Muscle layer of colon (tissue), 2 donors: ENCODE data around the gene SLC17A9.

Experiments
- H3K27ac ChIP-seq: one replicate; pipeline ENCODE4 v1.7.0; 2013; ENCODE audit warnings: low read depth, mild to moderate bottlenecking, low read length, moderate library complexity
- H3K27me3 ChIP-seq, 2 donors: one replicate each; pipeline ENCODE4 v1.7.0; 2013; ENCODE audit warnings: low read length in 2 of 2, mild to moderate bottlenecking in 2 of 2; ENCODE audit not compliant: insufficient read depth in 2 of 2, control insufficient read depth in 1 of 2
- H3K36me3 ChIP-seq: one replicate; pipeline ENCODE4 v1.7.0; 2013; ENCODE audit warnings: mild to moderate bottlenecking, low read length; ENCODE audit not compliant: insufficient read depth
- H3K4me1 ChIP-seq: one replicate; pipeline ENCODE4 v1.7.0; 2013; ENCODE audit warnings: mild to moderate bottlenecking, low read length; ENCODE audit not compliant: insufficient read depth
- H3K4me3 ChIP-seq, 2 donors: one replicate each; pipeline ENCODE4 v1.7.0; 2013; ENCODE audit warnings: low read length in 2 of 2, low read depth in 1 of 2, mild to moderate bottlenecking in 1 of 2, moderate library complexity in 1 of 2
- H3K9ac ChIP-seq: one replicate; pipeline ENCODE4 v1.7.0; 2013; ENCODE audit warnings: low read length
- H3K9me3 ChIP-seq: one replicate; pipeline ENCODE4 v1.7.0; 2013; ENCODE audit warnings: mild to moderate bottlenecking, low read length
- donor health status: abdominal sarcoma.
- donor health status: Adenocarcinoma of cecum.

SLC17A9 gene

DNA sequence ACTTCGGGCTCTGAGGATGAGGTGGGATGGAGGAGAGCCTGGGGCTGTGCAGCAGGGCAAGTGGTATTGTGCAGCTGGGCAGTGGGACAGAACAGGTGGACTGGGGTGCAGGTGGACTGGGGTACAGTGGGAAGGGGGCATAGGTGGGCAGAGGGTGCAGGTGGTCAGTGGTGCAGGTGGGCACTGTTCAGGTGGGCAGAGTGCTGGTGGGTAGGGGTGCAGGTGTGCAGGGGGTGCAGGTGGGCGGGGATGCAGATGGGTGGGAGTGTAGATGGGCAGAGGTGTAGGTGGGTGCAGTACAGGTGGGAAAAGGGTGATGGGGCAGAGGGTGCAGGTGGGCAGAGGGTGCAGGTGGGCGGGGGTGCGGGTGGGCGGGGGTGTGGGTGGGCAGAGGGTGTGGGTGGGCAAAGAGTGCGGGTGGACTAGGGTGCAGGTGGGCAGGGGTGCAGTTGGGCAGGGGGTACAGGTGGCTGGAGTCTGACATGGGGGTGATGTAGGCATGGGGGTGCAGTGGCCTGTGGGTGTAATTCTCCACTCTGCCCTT is 33.8 kb downstream of the SLC17A9 start:
- H3K9ac ChIP-seq, result no peak overlapping the region
- H3K27me3 ChIP-seq, result peaks cover 0 to 35% of the 10 kb centered on the region in 2 donors

DNA sequence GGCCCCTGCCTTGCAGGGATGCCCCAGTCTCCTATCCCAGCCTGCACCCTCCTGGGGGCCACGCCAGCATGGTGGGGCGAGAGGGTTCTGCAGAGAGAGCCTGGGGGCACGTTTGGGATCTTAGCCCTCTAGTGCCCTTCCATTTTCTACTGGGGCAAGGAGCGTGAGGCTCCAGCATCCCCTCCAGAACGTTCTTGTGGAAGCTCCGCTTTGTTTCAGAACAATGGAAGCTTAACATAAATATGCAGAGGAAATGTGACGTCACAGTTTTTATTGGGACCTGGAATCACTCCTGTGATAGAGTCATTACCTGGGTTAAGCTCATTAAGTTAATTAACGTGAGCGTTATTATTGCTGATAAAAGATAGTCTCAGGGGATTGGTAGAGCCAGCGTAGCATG is 34.6 kb downstream of the SLC17A9 start:
- Histone ChIP-seq H3K27me3 (peaks cover 0 to 27% of the 10 kb centered on the region in 2 donors), H3K27ac (no peak overlapping the region), H3K36me3 (no peaks in the 10 kb centered on the region), H3K4me3 (no peak overlapping the region), H3K9ac (no peak overlapping the region), H3K4me1 (no peaks in the 10 kb centered on the region), H3K9me3 (no peaks in the 10 kb centered on the region)

More for the DNA sequence above, 33.8 kb downstream of the SLC17A9 start:
- no peaks in the 10 kb centered on the region for H3K9me3 ChIP-seq
- H3K4me1 ChIP-seq, result no peaks in the 10 kb centered on the region
- no peak overlapping the region for H3K27ac ChIP-seq
- no peak overlapping the region for H3K4me3 ChIP-seq
- H3K36me3 ChIP-seq, result no peaks in the 10 kb centered on the region

DNA sequence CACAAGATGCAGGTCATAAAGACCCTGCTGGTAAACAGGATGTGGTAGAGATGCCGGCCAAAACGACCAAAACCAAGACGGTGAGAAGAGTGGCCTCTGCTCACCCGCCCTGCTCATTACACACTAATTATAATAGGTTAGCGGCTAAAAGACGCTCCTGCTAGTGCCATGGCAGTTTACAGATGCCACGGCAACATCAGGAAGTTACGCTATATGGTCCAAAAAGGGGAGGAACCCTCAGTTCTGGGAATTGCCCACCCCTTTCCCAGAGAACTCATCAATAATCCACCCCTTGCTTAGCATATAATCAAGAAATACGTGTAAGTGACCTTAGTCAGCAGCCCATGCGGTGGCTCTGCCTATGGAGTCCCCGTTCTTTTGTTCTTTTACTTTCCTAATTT is 36.7 kb downstream of the SLC17A9 start:
- Histone ChIP-seq H3K27me3 (peaks cover 0 to 20% of the 10 kb centered on the region in 2 donors), H3K27ac (no peak overlapping the region), H3K36me3 (no peaks in the 10 kb centered on the region), H3K9me3 (no peaks in the 10 kb centered on the region), H3K4me3 (no peak overlapping the region), H3K9ac (no peak overlapping the region), H3K4me1 (no peaks in the 10 kb centered on the region)

DNA sequence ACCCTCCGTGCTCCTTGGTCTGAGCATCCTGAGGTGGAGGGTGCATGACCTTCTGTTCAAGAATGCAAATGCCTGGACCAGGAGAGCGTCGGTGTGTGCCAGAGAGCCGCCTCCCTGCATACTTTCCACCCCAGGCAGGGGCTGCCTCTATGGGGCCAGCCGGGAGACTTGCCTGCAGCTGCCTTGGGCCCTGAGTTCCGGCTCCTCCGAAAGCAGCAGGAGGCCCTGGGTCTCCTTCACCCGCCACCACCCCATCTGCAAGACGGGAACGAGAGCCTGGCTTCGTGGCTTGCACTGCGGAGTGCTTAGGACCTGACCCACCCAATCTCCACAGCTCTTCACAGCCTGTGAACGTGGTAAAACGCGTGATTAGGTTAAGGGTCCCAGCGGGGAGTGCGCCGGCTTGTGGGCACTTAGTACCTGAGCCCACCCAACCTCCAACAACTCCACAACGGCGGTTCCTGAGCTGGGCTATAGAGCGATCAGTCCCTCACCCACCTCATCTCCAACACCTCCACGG is 37.9 kb downstream of the SLC17A9 start:
- no peak overlapping the region for H3K9ac ChIP-seq
- H3K27ac ChIP-seq, result no peak overlapping the region
- H3K9me3 ChIP-seq, result no peaks in the 10 kb centered on the region
- peaks cover 0 to 20% of the 10 kb centered on the region in 2 donors for H3K27me3 ChIP-seq
- no peaks in the 10 kb centered on the region for H3K4me1 ChIP-seq
- no peak overlapping the region for H3K4me3 ChIP-seq
- no peaks in the 10 kb centered on the region for H3K36me3 ChIP-seq

DNA sequence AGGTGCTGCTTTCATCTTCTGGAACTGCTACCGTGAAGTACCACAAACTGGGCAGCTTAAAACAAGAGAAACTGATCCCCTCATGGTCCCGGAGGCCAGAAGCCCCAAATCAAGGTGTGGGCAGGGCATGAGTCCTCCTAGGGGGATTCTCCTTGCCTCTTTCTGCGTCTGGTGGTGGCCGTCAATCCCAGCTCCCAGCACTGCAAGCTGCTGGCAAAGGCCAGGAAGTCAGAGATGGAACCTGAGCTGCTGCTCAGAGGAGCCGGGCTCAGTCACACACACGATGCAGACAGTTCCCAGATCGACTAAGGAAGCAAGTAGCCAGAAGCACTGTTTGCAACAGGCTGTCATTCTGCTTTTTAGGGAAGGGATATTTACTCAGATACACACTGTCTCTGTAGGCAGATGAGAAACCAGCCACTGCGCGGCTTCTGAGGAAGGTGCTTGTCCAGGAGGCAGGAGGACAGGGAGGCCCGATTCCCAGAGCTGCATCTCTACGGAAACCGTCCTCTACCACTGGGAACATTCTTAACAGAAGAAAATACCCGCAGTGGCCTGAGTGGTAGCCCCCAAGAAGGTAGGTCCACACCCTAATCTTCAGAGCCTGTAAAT is 38.8 kb downstream of the SLC17A9 start:
- Histone ChIP-seq H3K36me3 (no peaks in the 10 kb centered on the region), H3K9ac (no peak overlapping the region), H3K4me3 (no peak overlapping the region), H3K27ac (no peak overlapping the region), H3K9me3 (no peaks in the 10 kb centered on the region), H3K27me3 (peaks cover 0 to 15% of the 10 kb centered on the region in 2 donors), H3K4me1 (no peaks in the 10 kb centered on the region)

DNA sequence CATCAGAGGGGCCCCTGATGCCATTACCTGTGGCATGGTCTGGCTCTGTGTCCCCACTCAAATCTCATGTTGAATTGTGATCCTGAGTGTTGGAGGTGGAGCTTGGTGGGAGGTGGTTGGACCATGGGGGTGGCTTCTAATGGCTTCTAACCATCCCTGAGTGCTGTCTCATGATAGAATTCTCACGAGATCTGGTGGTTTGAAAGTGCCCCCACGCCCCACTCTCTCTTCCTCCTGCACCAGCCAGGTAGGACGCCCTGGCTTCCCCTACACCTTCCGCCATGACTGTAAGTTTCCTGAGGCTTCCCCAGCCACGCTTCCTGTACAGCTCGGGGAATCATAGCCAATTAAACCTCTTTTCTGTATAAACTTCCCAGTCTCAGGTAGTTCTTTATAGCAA is 39.4 kb downstream of the SLC17A9 start:
- Histone ChIP-seq H3K4me1 (no peaks in the 10 kb centered on the region), H3K36me3 (no peaks in the 10 kb centered on the region), H3K4me3 (no peak overlapping the region), H3K9me3 (no peaks in the 10 kb centered on the region), H3K27ac (no peak overlapping the region), H3K27me3 (peaks cover 0 to 15% of the 10 kb centered on the region in 2 donors), H3K9ac (no peak overlapping the region)

DNA sequence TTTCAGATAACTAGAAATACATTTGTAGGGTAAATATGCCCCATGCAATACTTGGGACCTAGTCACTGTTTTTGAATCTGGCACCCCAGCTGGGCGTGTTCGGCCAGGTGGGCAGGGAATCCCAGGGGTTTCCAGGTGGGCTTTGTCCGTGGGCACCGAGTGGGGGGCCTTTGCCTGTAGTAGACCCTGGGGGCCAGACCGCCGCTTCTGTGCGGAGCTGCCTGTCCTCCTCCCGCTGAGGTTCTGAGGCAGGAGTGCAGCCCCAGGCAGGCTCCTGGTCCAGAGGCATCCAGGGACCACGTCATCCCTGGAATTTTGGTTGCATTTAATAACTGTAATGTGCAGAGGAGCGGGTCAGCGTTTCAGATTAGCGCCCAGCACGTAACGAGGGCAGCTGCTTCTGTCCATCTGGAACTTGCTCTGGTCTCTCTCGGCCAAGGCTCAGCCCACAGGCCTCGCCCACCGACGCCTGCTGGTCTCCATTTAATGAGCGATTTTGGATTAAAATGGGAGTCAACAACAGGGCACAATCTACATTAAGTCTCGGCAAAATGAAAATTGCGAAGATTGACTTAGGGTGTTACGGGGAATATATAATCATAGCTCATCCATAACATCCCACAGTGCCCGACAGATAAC is 41.5 kb downstream of the SLC17A9 start:
- Histone ChIP-seq H3K36me3 (no peaks in the 10 kb centered on the region), H3K27me3 (peaks cover 6 to 27% of the 10 kb centered on the region in 2 donors), H3K4me1 (no peaks in the 10 kb centered on the region), H3K9me3 (no peaks in the 10 kb centered on the region), H3K4me3 (no peak overlapping the region), H3K27ac (no peak overlapping the region), H3K9ac (no peak overlapping the region)

DNA sequence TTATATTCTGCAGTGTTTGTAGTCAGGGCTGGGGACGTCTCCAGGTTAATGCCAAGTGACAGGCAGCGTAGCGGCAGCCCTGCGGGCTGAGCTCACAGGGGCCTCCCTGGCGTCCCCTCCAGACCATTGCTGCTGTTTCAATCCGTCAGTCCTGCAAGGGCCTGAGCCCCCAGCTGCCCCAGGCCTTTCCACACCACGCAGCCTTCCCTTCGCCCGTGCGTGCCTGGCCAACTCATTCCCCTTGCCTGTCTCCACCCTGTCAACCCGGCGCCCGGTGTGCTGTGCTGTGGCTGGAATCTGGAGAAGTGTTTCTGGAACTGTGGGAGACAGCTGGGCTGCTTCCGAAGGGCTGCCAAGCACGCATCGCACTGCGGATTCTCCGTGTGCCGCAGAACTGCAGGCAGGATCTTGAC is 42.4 kb downstream of the SLC17A9 start:
- H3K9me3 ChIP-seq, result no peaks in the 10 kb centered on the region
- peaks cover 8 to 36% of the 10 kb centered on the region in 2 donors for H3K27me3 ChIP-seq
- no peaks in the 10 kb centered on the region for H3K36me3 ChIP-seq
- no peaks in the 10 kb centered on the region for H3K4me1 ChIP-seq
- H3K4me3 ChIP-seq, result no peak overlapping the region
- H3K27ac ChIP-seq, result no peak overlapping the region
- H3K9ac ChIP-seq, result no peak overlapping the region

DNA sequence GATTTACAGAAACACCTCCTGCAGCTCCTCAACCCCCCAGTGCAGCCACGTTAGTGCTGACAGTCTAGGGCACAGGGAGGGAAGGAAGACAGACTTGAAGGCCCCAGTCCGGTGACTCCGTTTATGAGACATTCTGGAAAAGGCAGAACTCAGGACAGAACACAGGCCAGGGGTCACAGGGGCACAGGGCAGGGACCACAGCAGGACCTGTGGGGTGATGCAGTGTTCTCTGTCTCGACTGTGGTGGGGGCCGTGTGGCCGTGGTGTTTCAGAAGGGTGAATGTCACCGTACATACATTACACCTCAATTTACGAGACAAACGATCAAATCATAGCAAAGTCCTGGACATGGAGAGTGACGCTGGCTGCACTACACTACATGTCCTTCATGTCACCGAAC is 43.0 kb downstream of the SLC17A9 start:
- H3K9ac ChIP-seq, result no peak overlapping the region
- H3K4me3 ChIP-seq, result no peak overlapping the region
- peaks cover 8 to 36% of the 10 kb centered on the region in 2 donors for H3K27me3 ChIP-seq
- H3K4me1 ChIP-seq, result no peaks in the 10 kb centered on the region
- no peak overlapping the region for H3K27ac ChIP-seq
- no peaks in the 10 kb centered on the region for H3K36me3 ChIP-seq
- no peaks in the 10 kb centered on the region for H3K9me3 ChIP-seq

DNA sequence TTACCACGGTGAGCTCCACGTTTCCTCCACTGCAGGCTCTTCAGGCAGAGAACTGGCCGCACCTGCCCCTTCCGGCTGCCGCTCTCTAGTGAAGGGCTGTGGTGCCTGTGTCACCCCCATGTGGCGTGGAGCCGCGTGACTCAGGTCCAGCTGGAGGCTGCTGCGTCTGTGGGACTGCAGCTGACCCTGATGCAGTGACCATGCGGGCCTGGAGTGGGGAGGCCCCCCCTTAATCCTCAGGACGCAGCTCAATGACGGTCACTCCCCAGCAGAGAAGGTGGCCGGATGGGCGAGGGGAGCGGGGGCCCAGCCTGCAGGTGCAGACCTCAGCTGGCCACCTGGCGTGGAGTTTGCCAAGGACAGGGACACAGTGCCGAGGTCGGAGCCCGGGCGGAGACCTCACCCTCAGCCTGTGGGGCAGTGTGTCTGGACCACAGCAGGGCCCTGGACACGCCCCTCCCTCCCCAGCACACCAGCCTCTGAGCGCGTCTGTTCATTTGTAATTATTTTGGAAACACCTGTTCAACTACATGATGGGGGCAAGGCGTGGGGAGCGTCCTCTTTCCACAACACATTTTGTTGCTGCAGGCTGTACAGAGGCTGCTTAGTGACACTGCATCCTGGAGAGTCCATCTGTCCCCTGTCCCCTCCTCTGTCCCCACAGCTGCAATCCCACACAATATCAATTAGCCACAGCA is 43.5 kb downstream of the SLC17A9 start:
- no peak overlapping the region for H3K9ac ChIP-seq
- peaks cover 8 to 36% of the 10 kb centered on the region in 2 donors for H3K27me3 ChIP-seq
- no peaks in the 10 kb centered on the region for H3K36me3 ChIP-seq

DNA sequence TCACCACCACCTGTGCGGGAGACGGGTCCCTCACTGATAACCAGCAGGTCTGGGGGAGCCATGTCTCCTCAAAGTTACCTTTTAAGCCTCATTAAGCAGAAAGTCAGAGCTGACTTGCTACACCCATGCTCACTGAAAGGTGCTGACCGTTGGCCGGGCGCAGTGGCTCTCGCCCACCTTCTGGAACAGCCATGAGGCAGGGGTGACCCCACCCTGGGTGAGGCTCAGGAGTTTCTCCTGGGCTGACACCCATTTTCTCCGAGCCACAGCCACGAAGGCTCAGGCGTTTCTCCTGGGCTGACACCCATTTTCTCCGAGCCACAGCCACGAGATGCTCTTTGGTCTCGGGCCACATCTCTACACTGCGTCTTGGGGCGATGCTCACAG is 44.1 kb downstream of the SLC17A9 start:
- Histone ChIP-seq H3K4me1 (no peaks in the 10 kb centered on the region), H3K36me3 (no peaks in the 10 kb centered on the region), H3K27ac (no peak overlapping the region), H3K27me3 (peaks cover 8 to 36% of the 10 kb centered on the region in 2 donors), H3K4me3 (no peak overlapping the region), H3K9ac (no peak overlapping the region), H3K9me3 (no peaks in the 10 kb centered on the region)

More for the DNA sequence above, 43.5 kb downstream of the SLC17A9 start:
- Histone ChIP-seq H3K4me3 (no peak overlapping the region), H3K4me1 (no peaks in the 10 kb centered on the region), H3K27ac (no peak overlapping the region), H3K9me3 (no peaks in the 10 kb centered on the region)
